ENCODE measurements around the gene MTA3.

GRCh38 chr2:42598656-42599055 is 30.2 kb downstream of the MTA3 start:
- TF ChIP-seq EZH2 (IDR thresholded peaks at IDR 0.05; ENCODE audit: borderline replicate concordance, low read length) (no peak), CTCF (IDR thresholded peaks at IDR 0.05; ENCODE audit: low read length) (peak; percentile 64)

All from OCI-LY1 (cell line).